ENCODE measurements around the gene CDCP1.

Gene CDCP1

GRCh38 chr3:45169125-45169904 is 23.1 kb upstream of the CDCP1 start:
- H3K4me3 ChIP-seq (ENCODE audit: low read length) = no peak overlapping the region
- H3K4me1 ChIP-seq (ENCODE audit: control insufficient read depth, insufficient read depth, low read length) = peaks cover 40% of the 10 kb centered on the region
- no peaks in the 10 kb centered on the region for H3K36me3 ChIP-seq (ENCODE audit: insufficient read depth, low read length)
- H3K27me3 ChIP-seq (ENCODE audit: control insufficient read depth, insufficient read depth, low read length) = no peaks in the 10 kb centered on the region
- no peak overlapping the region for H3K4me2 ChIP-seq (ENCODE audit: low read length)
- H3K9ac ChIP-seq (ENCODE audit: low read depth, low read length) = no peak overlapping the region
- H3K9me3 ChIP-seq (replicated peaks; ENCODE audit: low read length) = no peaks in the 10 kb centered on the region

DNA sequence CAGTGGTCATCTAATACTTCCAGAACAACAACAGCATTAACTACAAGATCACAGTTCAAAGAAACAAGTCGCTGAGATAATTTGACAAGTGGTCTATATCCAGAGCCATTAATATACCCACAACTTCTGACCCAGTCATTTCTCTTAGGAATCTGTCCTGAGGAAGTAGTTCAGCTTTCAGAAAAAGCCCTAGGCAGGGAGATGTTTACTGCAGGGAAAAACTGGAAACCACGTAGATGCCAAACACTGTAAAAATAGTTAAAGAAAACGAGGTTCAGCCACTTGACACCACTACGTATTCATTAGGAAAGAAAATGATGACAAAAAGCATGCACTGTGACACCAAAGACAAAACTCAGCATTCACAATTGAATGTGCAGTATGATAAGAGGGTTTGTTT is 22.3 kb upstream of the CDCP1 start:
- H3K4me3 ChIP-seq (ENCODE audit: low read length) = no peak overlapping the region
- no peaks in the 10 kb centered on the region for H3K27me3 ChIP-seq (ENCODE audit: control insufficient read depth, insufficient read depth, low read length)
- H3K4me1 ChIP-seq (ENCODE audit: control insufficient read depth, insufficient read depth, low read length) = peaks cover 40% of the 10 kb centered on the region
- H3K4me2 ChIP-seq (ENCODE audit: low read length) = no peak overlapping the region
- H3K36me3 ChIP-seq (ENCODE audit: insufficient read depth, low read length) = no peaks in the 10 kb centered on the region
- H3K9ac ChIP-seq (ENCODE audit: low read depth, low read length) = no peak overlapping the region
- no peaks in the 10 kb centered on the region for H3K9me3 ChIP-seq (replicated peaks; ENCODE audit: low read length)

DNA sequence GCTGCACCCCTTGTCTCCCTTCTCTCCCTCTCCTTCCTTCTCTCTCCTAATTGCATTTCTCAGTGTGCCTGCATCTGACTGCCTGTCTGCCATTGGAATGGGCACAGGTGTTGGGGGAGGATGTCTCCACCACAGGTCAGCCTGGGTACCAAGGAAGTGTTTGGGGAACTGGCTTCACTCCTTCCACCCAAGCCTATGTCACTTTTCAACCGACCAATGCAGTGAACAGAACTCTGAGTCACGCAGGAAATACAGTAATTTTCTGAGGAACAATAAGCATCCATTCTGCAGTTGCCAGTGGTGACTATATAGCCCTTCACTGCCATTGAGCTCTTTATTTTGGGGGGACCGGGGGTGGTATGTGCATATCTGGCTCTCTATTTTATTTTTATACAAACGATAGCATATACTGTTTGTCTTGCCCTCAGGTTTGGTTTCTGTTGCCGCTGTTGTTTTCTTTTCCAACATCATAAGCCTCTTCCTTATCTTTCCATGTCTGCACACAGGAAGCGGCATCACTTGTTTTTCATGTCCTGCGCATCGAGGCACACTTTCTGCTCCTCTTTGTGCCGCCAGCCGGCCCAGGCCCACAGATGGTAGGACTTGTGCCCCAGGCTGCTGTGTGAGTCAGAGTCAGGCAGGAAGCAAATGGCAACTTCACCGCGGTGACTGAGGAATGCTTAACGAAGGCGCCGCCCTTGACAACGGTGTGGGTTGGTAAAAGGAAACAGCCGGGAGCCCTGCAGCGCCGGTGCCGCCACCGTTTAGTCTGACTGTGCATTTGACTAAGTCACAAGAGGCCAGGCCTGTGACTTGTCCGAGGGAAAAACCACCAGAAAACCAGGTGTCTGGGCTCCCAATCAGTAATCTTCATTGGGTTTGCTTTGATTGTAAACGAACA is 21.1 kb upstream of the CDCP1 start:
- peak overlapping the region; percentile 65 for H3K9ac ChIP-seq (ENCODE audit: low read depth, low read length)
- H3K4me1 ChIP-seq (ENCODE audit: control insufficient read depth, insufficient read depth, low read length) = peaks cover 40% of the 10 kb centered on the region
- H3K4me3 ChIP-seq (ENCODE audit: low read length) = peak overlapping the region; percentile 22
- H3K9me3 ChIP-seq (replicated peaks; ENCODE audit: low read length) = no peaks in the 10 kb centered on the region
- H3K4me2 ChIP-seq (ENCODE audit: low read length) = peak overlapping the region; percentile 73
- no peaks in the 10 kb centered on the region for H3K27me3 ChIP-seq (ENCODE audit: control insufficient read depth, insufficient read depth, low read length)
- no peaks in the 10 kb centered on the region for H3K36me3 ChIP-seq (ENCODE audit: insufficient read depth, low read length)

GRCh38 chr3:45166321-45166879 is 20.2 kb upstream of the CDCP1 start:
- Histone ChIP-seq H3K4me3 (ENCODE audit: low read length) (no peak overlapping the region), H3K27me3 (ENCODE audit: control insufficient read depth, insufficient read depth, low read length) (no peaks in the 10 kb centered on the region), H3K4me2 (ENCODE audit: low read length) (no peak overlapping the region), H3K9ac (ENCODE audit: low read depth, low read length) (no peak overlapping the region), H3K4me1 (ENCODE audit: control insufficient read depth, insufficient read depth, low read length) (peaks cover 40% of the 10 kb centered on the region), H3K36me3 (ENCODE audit: insufficient read depth, low read length) (no peaks in the 10 kb centered on the region), H3K9me3 (replicated peaks; ENCODE audit: low read length) (no peaks in the 10 kb centered on the region)

DNA sequence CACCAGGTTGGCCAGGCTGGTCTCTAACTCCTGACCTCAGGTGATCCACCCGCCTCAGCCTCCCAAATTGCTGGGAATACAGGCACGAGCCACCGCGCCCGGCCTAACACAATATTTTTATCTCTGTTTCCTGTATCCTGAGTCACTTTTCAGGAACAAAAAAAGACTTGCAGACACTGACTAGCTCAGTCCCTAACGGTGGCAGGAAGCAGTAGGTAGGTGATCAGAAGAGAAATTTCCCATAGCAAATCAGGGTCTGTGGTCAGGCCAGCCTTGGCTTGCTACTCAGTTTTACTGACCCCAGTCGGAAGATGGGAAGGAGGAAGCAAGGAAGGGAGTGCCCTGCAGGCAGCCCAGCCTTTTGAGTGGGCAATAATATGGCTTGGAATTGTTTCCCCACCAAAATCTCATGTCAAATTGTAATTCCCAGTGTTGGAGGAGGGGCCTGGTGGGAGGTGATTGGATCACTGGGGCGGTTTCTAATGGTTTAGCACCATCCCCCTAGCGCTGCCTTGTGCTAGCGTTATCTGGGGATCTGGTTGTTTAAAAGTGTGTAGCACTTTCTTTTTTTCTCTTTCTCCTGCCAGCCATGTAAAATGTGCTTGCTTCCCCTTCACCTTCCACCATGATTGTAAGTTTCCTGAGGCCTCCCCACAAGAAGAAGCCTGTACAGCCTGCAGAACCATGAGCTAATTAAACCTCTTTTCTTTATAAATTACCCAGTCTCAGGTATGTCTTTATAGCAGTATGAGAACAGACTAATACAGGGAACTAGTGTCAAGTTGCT is 19.5 kb upstream of the CDCP1 start:
- H3K9me3 ChIP-seq (replicated peaks; ENCODE audit: low read length) = no peaks in the 10 kb centered on the region
- peaks cover 39% of the 10 kb centered on the region for H3K4me1 ChIP-seq (ENCODE audit: control insufficient read depth, insufficient read depth, low read length)
- no peaks in the 10 kb centered on the region for H3K27me3 ChIP-seq (ENCODE audit: control insufficient read depth, insufficient read depth, low read length)
- H3K9ac ChIP-seq (ENCODE audit: low read depth, low read length) = no peak overlapping the region
- no peaks in the 10 kb centered on the region for H3K36me3 ChIP-seq (ENCODE audit: insufficient read depth, low read length)
- no peak overlapping the region for H3K4me3 ChIP-seq (ENCODE audit: low read length)
- H3K4me2 ChIP-seq (ENCODE audit: low read length) = no peak overlapping the region

- Histone ChIP-seq H3K4me2 (ENCODE audit: low read length) (no peak overlapping the region), H3K36me3 (ENCODE audit: insufficient read depth, low read length) (no peaks in the 10 kb centered on the region), H3K27me3 (ENCODE audit: control insufficient read depth, insufficient read depth, low read length) (no peaks in the 10 kb centered on the region), H3K9me3 (replicated peaks; ENCODE audit: low read length) (no peaks in the 10 kb centered on the region), H3K4me3 (ENCODE audit: low read length) (no peak overlapping the region), H3K9ac (ENCODE audit: low read depth, low read length) (no peak overlapping the region), H3K4me1 (ENCODE audit: control insufficient read depth, insufficient read depth, low read length) (peaks cover 24% of the 10 kb centered on the region)
These were observed 17.9 kb upstream of the CDCP1 start for GRCh38 chr3:45164056-45164455.

DNA sequence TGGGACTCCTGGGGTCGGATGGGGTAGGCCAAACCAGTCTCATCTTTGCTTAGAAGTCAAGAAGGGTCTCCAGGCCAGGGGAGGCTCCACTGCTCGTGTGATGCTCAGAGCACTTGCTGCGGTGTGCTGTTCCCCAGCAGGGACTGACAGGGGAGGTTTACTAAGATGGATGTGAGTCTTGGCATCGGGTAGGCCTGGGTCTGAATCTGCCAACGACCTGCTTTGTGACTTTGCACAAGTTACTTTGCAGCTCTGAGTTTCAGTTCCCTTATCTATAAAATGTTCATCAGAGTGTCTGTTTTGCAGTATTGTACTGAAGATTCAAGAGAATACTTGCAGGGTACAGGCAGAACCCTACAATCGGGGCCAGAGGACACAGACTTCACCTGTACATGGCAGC is 17.3 kb upstream of the CDCP1 start:
- Histone ChIP-seq H3K4me2 (ENCODE audit: low read length) (no peak overlapping the region), H3K9ac (ENCODE audit: low read depth, low read length) (no peak overlapping the region), H3K36me3 (ENCODE audit: insufficient read depth, low read length) (no peaks in the 10 kb centered on the region), H3K4me3 (ENCODE audit: low read length) (no peak overlapping the region), H3K27me3 (ENCODE audit: control insufficient read depth, insufficient read depth, low read length) (no peaks in the 10 kb centered on the region), H3K4me1 (ENCODE audit: control insufficient read depth, insufficient read depth, low read length) (peaks cover 23% of the 10 kb centered on the region), H3K9me3 (replicated peaks; ENCODE audit: low read length) (no peaks in the 10 kb centered on the region)

GRCh38 chr3:45154641-45155147 is 8.5 kb upstream of the CDCP1 start:
- no peak overlapping the region for H3K4me3 ChIP-seq (ENCODE audit: low read length)
- no peaks in the 10 kb centered on the region for H3K27me3 ChIP-seq (ENCODE audit: control insufficient read depth, insufficient read depth, low read length)
- no peak overlapping the region for H3K9ac ChIP-seq (ENCODE audit: low read depth, low read length)
- no peak overlapping the region for H3K4me2 ChIP-seq (ENCODE audit: low read length)
- peaks cover 5% of the 10 kb centered on the region for H3K4me1 ChIP-seq (ENCODE audit: control insufficient read depth, insufficient read depth, low read length)
- peaks cover 3% of the 10 kb centered on the region for H3K9me3 ChIP-seq (replicated peaks; ENCODE audit: low read length)
- H3K36me3 ChIP-seq (ENCODE audit: insufficient read depth, low read length) = no peaks in the 10 kb centered on the region

DNA sequence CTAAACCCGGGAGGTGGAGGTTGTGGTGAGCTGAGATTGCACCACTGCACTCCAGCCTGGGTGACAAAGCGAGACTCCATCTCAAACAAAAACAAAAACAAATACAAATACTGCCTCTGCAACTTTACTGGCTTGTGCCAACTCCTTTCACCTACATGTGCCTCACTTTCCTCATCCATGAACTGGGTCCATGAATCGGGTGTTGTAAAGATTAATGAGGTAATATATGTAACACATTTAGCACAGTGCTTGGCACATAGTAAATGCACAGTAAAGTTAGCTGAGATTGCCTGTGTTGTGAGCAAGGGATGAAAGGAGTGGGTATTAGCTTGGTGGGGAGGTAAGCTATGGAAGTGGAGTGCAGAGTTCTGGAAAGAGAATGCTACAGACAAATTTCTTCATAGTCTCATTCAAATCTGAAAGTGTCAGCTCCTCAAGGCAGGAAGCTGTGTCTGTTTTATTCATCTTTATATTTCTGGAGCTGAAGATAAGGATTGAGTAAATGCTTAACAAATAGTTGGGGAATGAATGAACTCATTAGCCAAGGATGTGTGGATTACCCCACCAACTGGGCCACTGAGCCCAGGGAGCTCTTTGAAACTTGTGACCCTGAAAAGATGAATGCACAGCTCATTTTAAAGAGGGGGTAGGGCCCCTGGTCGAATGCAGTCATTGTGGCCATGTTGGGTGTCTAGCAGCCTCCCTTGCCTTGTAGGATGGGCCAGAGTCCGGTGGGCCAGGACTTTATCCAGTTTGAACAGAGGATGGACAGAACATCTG is 7.7 kb upstream of the CDCP1 start:
- H3K9me3 ChIP-seq (replicated peaks; ENCODE audit: low read length) = peaks cover 3% of the 10 kb centered on the region
- peaks cover 5% of the 10 kb centered on the region for H3K4me1 ChIP-seq (ENCODE audit: control insufficient read depth, insufficient read depth, low read length)
- no peak overlapping the region for H3K4me2 ChIP-seq (ENCODE audit: low read length)
- no peaks in the 10 kb centered on the region for H3K27me3 ChIP-seq (ENCODE audit: control insufficient read depth, insufficient read depth, low read length)
- no peak overlapping the region for H3K9ac ChIP-seq (ENCODE audit: low read depth, low read length)
- H3K4me3 ChIP-seq (ENCODE audit: low read length) = no peak overlapping the region
- no peaks in the 10 kb centered on the region for H3K36me3 ChIP-seq (ENCODE audit: insufficient read depth, low read length)

DNA sequence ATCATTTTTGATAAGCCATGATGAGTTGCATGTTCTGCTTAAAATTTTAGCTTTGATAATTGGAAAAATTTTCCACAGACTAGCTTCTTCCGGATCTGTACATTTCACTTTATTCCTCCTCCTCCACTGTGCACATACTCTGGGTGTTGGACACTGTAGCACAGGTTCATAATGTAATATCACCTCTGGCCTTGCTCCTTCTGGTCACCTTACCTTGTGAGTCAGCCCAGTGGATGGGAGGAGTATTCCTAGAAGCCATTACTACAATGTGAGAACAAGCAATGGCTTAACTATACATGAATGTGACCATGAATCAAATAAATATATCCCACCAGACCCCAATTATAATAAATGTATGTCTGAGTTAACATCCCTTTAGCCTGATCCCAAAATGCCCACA is 6.1 kb upstream of the CDCP1 start:
- H3K36me3 ChIP-seq (ENCODE audit: insufficient read depth, low read length) = no peaks in the 10 kb centered on the region
- H3K4me2 ChIP-seq (ENCODE audit: low read length) = no peak overlapping the region
- H3K4me3 ChIP-seq (ENCODE audit: low read length) = no peak overlapping the region
- H3K27me3 ChIP-seq (ENCODE audit: control insufficient read depth, insufficient read depth, low read length) = no peaks in the 10 kb centered on the region
- H3K9me3 ChIP-seq (replicated peaks; ENCODE audit: low read length) = peaks cover 3% of the 10 kb centered on the region
- peaks cover 5% of the 10 kb centered on the region for H3K4me1 ChIP-seq (ENCODE audit: control insufficient read depth, insufficient read depth, low read length)
- H3K9ac ChIP-seq (ENCODE audit: low read depth, low read length) = no peak overlapping the region

Measured in skeletal muscle satellite cell (primary cell).